Measurements from ENCODE around the gene ADGRG6. TPM values are rescaled to one million over a fixed set of nuclear protein-coding genes. Genes with fewer than 3 reads are reported as not detected.

The ADGRG6 gene
- total and polyA plus RNA-seq, 2 donors (not counting 1 experiment from before 2014, with no cell fraction given) = 0.03 TPM; not detected in 1

DNA sequence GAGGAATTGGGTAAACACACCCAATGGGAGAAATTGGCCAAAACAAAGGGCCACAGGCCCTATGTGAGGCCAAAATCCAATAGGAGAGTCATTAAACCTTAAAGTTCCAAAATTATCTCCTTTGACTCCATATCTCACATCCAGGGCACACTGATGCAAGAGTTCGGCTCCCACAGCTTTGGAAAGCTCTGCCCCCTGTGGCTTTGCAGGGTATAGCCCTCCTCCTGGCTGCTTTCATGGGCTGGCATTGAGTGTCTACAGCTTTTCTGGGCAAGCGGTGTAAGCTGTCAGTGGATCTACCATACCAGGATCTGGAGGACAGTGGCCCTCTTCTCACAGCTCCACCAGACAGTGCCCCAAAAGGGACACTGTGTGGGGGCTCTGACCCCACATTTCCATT is 160.5 kb downstream of the ADGRG6 start:
- no peaks in the 10 kb centered on the region for H3K4me1 ChIP-seq (ENCODE audit: control insufficient read depth in 2 of 2, insufficient read depth in 2 of 2, low read length in 2 of 2)
- peaks cover 0 to 9% (median 8%) of the 10 kb centered on the region in 3 donors for H3K9me3 ChIP-seq (ENCODE audit: control extremely low read depth in 1 of 3, control insufficient read depth in 2 of 3, insufficient read depth in 1 of 3, low read length in 2 of 3)
- ATAC-seq (ENCODE audit: low read depth) (no peak), DNase-seq (no peak)
- no peak overlapping the region for H3K9ac ChIP-seq (ENCODE audit: low read length)
- Mint-ChIP-seq H3K4me1 (no peaks in the 10 kb centered on the region), H3K9me3 (ENCODE audit: insufficient read depth) (peaks cover 5% of the 10 kb centered on the region), H3K4me3 (no peak overlapping the region), H3K27ac (no peak overlapping the region), H3K27me3 (peaks cover 13% of the 10 kb centered on the region)
- no peaks in the 10 kb centered on the region for H3K27me3 ChIP-seq (replicated peaks in 1 of 4; ENCODE audit: control extremely low read depth in 1 of 4, control insufficient read depth in 3 of 4, insufficient read depth in 4 of 4, low read length in 3 of 4)
- WGBS (ENCODE audit: insufficient coverage) = 89% methylated on average over 2 of the region's 2 CpGs
- H3K4me2 ChIP-seq (replicated peaks; ENCODE audit: low read depth, low read length, poor library complexity, severe bottlenecking) = no peak overlapping the region
- ChIA-PET CTCF (interaction anchor here (1.0 kb wide), 1 partner anchor 12 kb away, joined by 3 read pairs; no protein-coding TSS in a partner anchor), POLR2A (no interaction called here)
- H3K27ac ChIP-seq (ENCODE audit: low read length in 2 of 2) = no peak overlapping the region
- intact Hi-C loops (cut with micrococcal nuclease) = no loop called here
- no peaks in the 10 kb centered on the region for H4K20me1 ChIP-seq (ENCODE audit: control insufficient read depth, insufficient read depth, low read length, poor library complexity, severe bottlenecking)
- no peak overlapping the region for H2AFZ ChIP-seq (ENCODE audit: insufficient read depth, low read depth, low read length, poor library complexity, severe bottlenecking)
- H3K79me2 ChIP-seq (ENCODE audit: control insufficient read depth, insufficient read depth, low read length) = no peaks in the 10 kb centered on the region
- TF ChIP-seq, protein P1, sequence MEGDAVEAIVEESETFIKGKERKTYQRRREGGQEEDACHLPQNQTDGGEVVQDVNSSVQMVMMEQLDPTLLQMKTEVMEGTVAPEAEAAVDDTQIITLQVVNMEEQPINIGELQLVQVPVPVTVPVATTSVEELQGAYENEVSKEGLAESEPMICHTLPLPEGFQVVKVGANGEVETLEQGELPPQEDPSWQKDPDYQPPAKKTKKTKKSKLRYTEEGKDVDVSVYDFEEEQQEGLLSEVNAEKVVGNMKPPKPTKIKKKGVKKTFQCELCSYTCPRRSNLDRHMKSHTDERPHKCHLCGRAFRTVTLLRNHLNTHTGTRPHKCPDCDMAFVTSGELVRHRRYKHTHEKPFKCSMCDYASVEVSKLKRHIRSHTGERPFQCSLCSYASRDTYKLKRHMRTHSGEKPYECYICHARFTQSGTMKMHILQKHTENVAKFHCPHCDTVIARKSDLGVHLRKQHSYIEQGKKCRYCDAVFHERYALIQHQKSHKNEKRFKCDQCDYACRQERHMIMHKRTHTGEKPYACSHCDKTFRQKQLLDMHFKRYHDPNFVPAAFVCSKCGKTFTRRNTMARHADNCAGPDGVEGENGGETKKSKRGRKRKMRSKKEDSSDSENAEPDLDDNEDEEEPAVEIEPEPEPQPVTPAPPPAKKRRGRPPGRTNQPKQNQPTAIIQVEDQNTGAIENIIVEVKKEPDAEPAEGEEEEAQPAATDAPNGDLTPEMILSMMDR (IDR thresholded peaks at IDR 0.05) = no peak
- TF ChIP-seq EZH2 (IDR thresholded peaks at IDR 0.05; ENCODE audit: borderline replicate concordance, insufficient read depth, low read depth, low read length, poor library complexity, severe bottlenecking) = no peak
- H3K4me3 ChIP-seq (ENCODE audit: control extremely low read depth in 1 of 5, extremely low read depth in 1 of 5, insufficient read depth in 1 of 5, low read depth in 2 of 5, low read length in 4 of 5) = no peak overlapping the region
- no peaks in the 10 kb centered on the region for H3K36me3 ChIP-seq (replicated peaks in 1 of 2; ENCODE audit: control extremely low read depth in 1 of 2, control insufficient read depth in 1 of 2, extremely low read depth in 1 of 2, insufficient read depth in 2 of 2, low read length in 1 of 2)

DNA sequence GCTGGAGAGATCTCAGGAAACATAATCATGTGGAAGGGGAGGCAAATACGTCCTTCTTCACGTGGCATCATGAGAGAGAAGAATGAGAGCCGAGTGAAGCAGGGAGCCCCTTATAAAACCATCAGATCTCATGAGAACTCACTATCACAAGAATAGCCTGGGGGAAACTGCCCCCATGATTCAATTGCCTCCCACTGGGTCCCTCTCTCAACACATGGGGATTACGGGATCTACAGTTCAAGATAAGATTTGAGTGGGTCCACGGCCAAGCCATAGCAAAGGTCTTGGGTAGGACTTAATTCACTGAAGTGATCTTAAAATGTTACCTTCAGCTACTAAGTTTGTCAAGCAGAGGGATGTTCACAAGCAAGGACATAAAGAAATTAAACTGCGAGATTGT is 162.2 kb downstream of the ADGRG6 start:
- POLR2A ChIA-PET = no interaction called here
- CTCF ChIA-PET = no interaction called here
- ATAC-seq (ENCODE audit: low read depth) (no peak), DNase-seq (no peak)
- Histone ChIP-seq H3K4me1 (ENCODE audit: control insufficient read depth in 2 of 2, insufficient read depth in 2 of 2, low read length in 2 of 2) (no peaks in the 10 kb centered on the region), H3K4me3 (ENCODE audit: control extremely low read depth in 1 of 5, extremely low read depth in 1 of 5, insufficient read depth in 1 of 5, low read depth in 2 of 5, low read length in 4 of 5) (no peak overlapping the region), H4K20me1 (ENCODE audit: control insufficient read depth, insufficient read depth, low read length, poor library complexity, severe bottlenecking) (no peaks in the 10 kb centered on the region), H3K9me3 (ENCODE audit: control extremely low read depth in 1 of 3, control insufficient read depth in 2 of 3, insufficient read depth in 1 of 3, low read length in 2 of 3) (peaks cover 0 to 11% (median 9%) of the 10 kb centered on the region in 3 donors), H3K79me2 (ENCODE audit: control insufficient read depth, insufficient read depth, low read length) (no peaks in the 10 kb centered on the region), H3K27ac (ENCODE audit: low read length in 2 of 2) (no peak overlapping the region), H2AFZ (ENCODE audit: insufficient read depth, low read depth, low read length, poor library complexity, severe bottlenecking) (no peak overlapping the region), H3K9ac (ENCODE audit: low read length) (no peak overlapping the region), H3K36me3 (replicated peaks in 1 of 2; ENCODE audit: control extremely low read depth in 1 of 2, control insufficient read depth in 1 of 2, extremely low read depth in 1 of 2, insufficient read depth in 2 of 2, low read length in 1 of 2) (no peaks in the 10 kb centered on the region), H3K4me2 (replicated peaks; ENCODE audit: low read depth, low read length, poor library complexity, severe bottlenecking) (no peak overlapping the region), H3K27me3 (replicated peaks in 1 of 4; ENCODE audit: control extremely low read depth in 1 of 4, control insufficient read depth in 3 of 4, insufficient read depth in 4 of 4, low read length in 3 of 4) (no peaks in the 10 kb centered on the region)
- Mint-ChIP-seq H3K4me3 (no peak overlapping the region), H3K27ac (no peak overlapping the region), H3K9me3 (ENCODE audit: insufficient read depth) (peaks cover 5% of the 10 kb centered on the region), H3K4me1 (no peaks in the 10 kb centered on the region), H3K27me3 (peaks cover 13% of the 10 kb centered on the region)
- intact Hi-C loops (cut with micrococcal nuclease) = no loop called here
- 100% methylated on average over 2 of the region's 6 CpGs for WGBS (ENCODE audit: insufficient coverage)
- no peak for TF ChIP-seq EZH2 (IDR thresholded peaks at IDR 0.05; ENCODE audit: borderline replicate concordance, insufficient read depth, low read depth, low read length, poor library complexity, severe bottlenecking)
- TF ChIP-seq, protein P1 (IDR thresholded peaks at IDR 0.05) = no peak

All from B cell (primary cell).